Pancreas (tissue), 10 donors: ENCODE measurements around the gene WASHC2A. TPM values are rescaled to one million over a fixed set of nuclear protein-coding genes. Genes with fewer than 3 reads are reported as not detected.
"Not testable (repeated sequence)": the region's sequence is repeated elsewhere in the genome, so short reads cannot be mapped to it uniquely, and the experiment has no call there.

Source experiments
- ATAC-seq, 4 donors: fragments of 200-7000 bp; cut with Tn5 transposase; one replicate each; pipeline versions ENCODE4 v1.8.0 to v1.9.1; 2020; ENCODE audit warnings: mild to moderate bottlenecking in 4 of 4, moderate library complexity in 4 of 4
- DNase-seq, 6 donors: peaks; one replicate each; pipeline ENCODE4 v3.0.0-alpha.2; 2020
- FAIRE-seq: peaks from 2 replicates; lab custom pipeline; 2012; peaks lifted over from hg19 to GRCh38; lab: Jason Lieb, UNC
- H3K27ac ChIP-seq, 4 donors: fragments of 200-600 bp; sonication (generic); 1 replicate in 3 of 4; 2 replicates in 1 of 4; pipeline versions ENCODE4 v1.5.0 to v1.8.0; 2020
- H3K27me3 ChIP-seq, 4 donors: fragments of 200-600 bp; one replicate each; pipeline ENCODE4 v1.8.0; 2021
- H3K36me3 ChIP-seq, 3 donors: fragments of 200-600 bp; sonication (generic) in 1 of 3; one replicate each; pipeline versions ENCODE4 v1.5.0 to v1.8.0; 2020 to 2021
- H3K4me1 ChIP-seq, 3 donors: fragments of 200-600 bp; one replicate each; pipeline ENCODE4 v1.8.0; 2021
- H3K4me3 ChIP-seq, 4 donors: fragments of 200-600 bp; sonication (generic) in 2 of 4; one replicate each; pipeline versions ENCODE4 v1.5.0 to v1.8.0; 2020 to 2021
- H3K9me3 ChIP-seq, 4 donors: fragments of 200-600 bp; one replicate each; pipeline ENCODE4 v1.8.0; 2021
- CTCF ChIP-seq, 4 donors: fragments of 200-600 bp; sonication (generic) in 3 of 4; IDR thresholded peaks; one replicate each; pipeline versions ENCODE4 v1.5.0 to v1.8.0; 2021; ENCODE audit warnings: antibody characterized with exemption in 4 of 4
- WGBS, 2 donors: extraction: QIAGEN DNeasy Blood & Tissue Kit; methylation state at CpG; one replicate each; pipeline ENCODE4 v1.1.7; 2013; 5-methylcytosine and 5-hydroxymethylcytosine counted together
- intact Hi-C, 3 donors: fragments of 100-400 bp; cut with DNase I; formaldehyde crosslinking; loops; one replicate each; pipeline versions ENCODE4 v1.11.1 to v1.14.2; 2022
- polyA plus RNA-seq, 2 donors: library from polyadenylated mRNA; stranded (reverse); fragments of 200-250 nt; gene quantifications; one replicate each; pipeline ENCODE4 v1.2.3, GENCODE V29; 2013
- total RNA-seq, 6 donors: library from RNA; stranded (reverse); fragmentation: NEBNext Ultra II Directional in 4 of 6; extraction: Animal tissue kit (Norgen Biotek cat#: 25700) in 4 of 6; gene quantifications; one replicate each; pipeline versions ENCODE4 v1.2.1 to v1.2.4, GENCODE V29; 2021 to 2023
- donor health status: healthy with polysubstance abuse.
- donor health status: DM: no; HTN: no; CAD: no; lungs with moderate emphysema.
- donor health status: DM: no; HTN: no; CAD: no.
- donor health status: control.
- donor health status: control.
- donor health status: Bipolar disorder and iron deficiency.
- donor health status: DM: yes; HTN: yes; CAD: no.
- donor health status: DM: no; HTN: no; CAD: no.
- donor health status: DM: no; HTN: no; CAD: no.
- donor health status: DM: yes; HTN: yes; CAD: no.

Gene WASHC2A
- 10 to 100 TPM; 11.4 to 31.9 (median 15.0) TPM for total RNA-seq
- polyA plus RNA-seq: 10 to 100 TPM; 11.4 to 18.1 TPM

GRCh38 chr10:50067546-50068351, at the start of gene WASHC2A:
Gene WASHC2A, plus strand, starts transcription at chr10:50067954. Its CDS starts 52 bp downstream, at chr10:50068006.
- ATAC-seq (peak; percentile 98 to 100 (median 98)), DNase-seq (peak; percentile 88 to 100 (median 96))
- intact Hi-C loops, H3K36me3 ChIP-seq, H3K9me3 ChIP-seq, FAIRE-seq, H3K4me1 ChIP-seq, H3K27me3 ChIP-seq: not testable (repeated sequence)
- 0 to 1% methylated on average over 43 to 54 of the region's 73 CpGs for WGBS, 2 donors
- Histone ChIP-seq H3K27ac (peak within 1 kb of the TSS; percentile 52 to 71 (median 61)), H3K4me3 (peak within 1 kb of the TSS; percentile 52 to 72 (median 62))

GRCh38 chr10:50019279-50019678, 48.5 kb upstream of the WASHC2A start:
- ATAC-seq, intact Hi-C loops, H3K9me3 ChIP-seq, H3K27ac ChIP-seq, H3K36me3 ChIP-seq, H3K4me1 ChIP-seq, H3K4me3 ChIP-seq, FAIRE-seq, H3K27me3 ChIP-seq: not testable (repeated sequence)
- DNase-seq: peak in 2 of 6 donors; percentile 49 to 70
- WGBS, 2 donors: 83 to 92% methylated on average over 3 of the region's 3 CpGs

- H3K9me3 ChIP-seq, H3K4me1 ChIP-seq, H3K27ac ChIP-seq, DNase-seq, ATAC-seq, H3K27me3 ChIP-seq, FAIRE-seq, H3K36me3 ChIP-seq, H3K4me3 ChIP-seq, intact Hi-C loops: not testable (repeated sequence)
- 88 to 92% methylated on average over 12 to 13 of the region's 13 CpGs for WGBS, 2 donors
Observed at GRCh38 chr10:50020451-50021024, 47.2 kb upstream of the WASHC2A start.

GRCh38 chr10:50021646-50022045, 46.1 kb upstream of the WASHC2A start:
- H3K27ac ChIP-seq: no peak overlapping the region
- no peaks in the 10 kb centered on the region for H3K9me3 ChIP-seq
- no peak overlapping the region for H3K4me3 ChIP-seq
- FAIRE-seq: no peak
- no peak for TF ChIP-seq CTCF (IDR thresholded peaks at IDR 0.05)
- H3K4me1 ChIP-seq: no peaks in the 10 kb centered on the region
- WGBS, 2 donors: 73 to 75% methylated on average over 3 of the region's 3 CpGs
- no peaks in the 10 kb centered on the region for H3K36me3 ChIP-seq
- no peaks in the 10 kb centered on the region for H3K27me3 ChIP-seq
- intact Hi-C loops: no loop called here
- no peak for DNase-seq
- ATAC-seq: no peak

- 18 to 22% methylated on average over 29 to 30 of the region's 37 CpGs for WGBS, 2 donors
- H3K4me1 ChIP-seq, H3K27me3 ChIP-seq, H3K27ac ChIP-seq, FAIRE-seq, H3K4me3 ChIP-seq, intact Hi-C loops, ATAC-seq, H3K36me3 ChIP-seq, H3K9me3 ChIP-seq: not testable (repeated sequence)
- peak in 2 of 6 donors; percentile 17 to 42 for DNase-seq
Observed at GRCh38 chr10:50024716-50025383, 42.9 kb upstream of the WASHC2A start.

GRCh38 chr10:50025627-50026026, 42.1 kb upstream of the WASHC2A start:
- ATAC-seq (no peak), FAIRE-seq (no peak), DNase-seq (no peak)
- intact Hi-C loops: no loop called here
- no peak overlapping the region for H3K4me3 ChIP-seq
- no peaks in the 10 kb centered on the region for H3K36me3 ChIP-seq
- H3K27ac ChIP-seq: no peak overlapping the region
- no peaks in the 10 kb centered on the region for H3K4me1 ChIP-seq
- 84 to 89% methylated on average over 14 of the region's 14 CpGs for WGBS, 2 donors
- H3K27me3 ChIP-seq: no peaks in the 10 kb centered on the region
- no peak for TF ChIP-seq CTCF (IDR thresholded peaks at IDR 0.05)
- H3K9me3 ChIP-seq: no peaks in the 10 kb centered on the region
